Karpas-422 (cell line): Measurements from ENCODE around the gene DND1. TPM values are rescaled to one million over a fixed set of nuclear protein-coding genes. Genes with fewer than 3 reads are reported as not detected.
A peak's percentile ranks its signal among the peaks of the same experiment; 100 is the strongest.
"Not testable (repeated sequence)": the region's sequence is repeated elsewhere in the genome, so short reads cannot be mapped to it uniquely, and the experiment has no call there.

ENCODE experiments used
- DNase-seq: peaks from one replicate; pipeline ENCODE4 v3.0.0-alpha.2; 2015
- H2AFZ ChIP-seq: fragments of 200-600 bp; sonication (generic); 2 replicates; pipeline ENCODE4 v1.6.1; 2014; ENCODE audit warnings: antibody characterized with exemption, low read length, mixed read lengths
- H3K27ac ChIP-seq: fragments of 200-600 bp; sonication (generic); 2 replicates; pipeline ENCODE4 v1.5.1; 2014; ENCODE audit warnings: mild to moderate bottlenecking, low read length, moderate library complexity
- H3K27me3 ChIP-seq: fragments of 200-600 bp; sonication (generic); 2 replicates; pipeline ENCODE4 v1.6.1; 2014; ENCODE audit warnings: low read length, mixed read lengths
- H3K36me3 ChIP-seq: fragments of 200-600 bp; sonication (generic); 2 replicates; pipeline ENCODE4 v1.6.1; 2014; ENCODE audit warnings: low read length, mixed read lengths; ENCODE audit not compliant: insufficient read depth
- H3K4me1 ChIP-seq: fragments of 200-600 bp; sonication (generic); 2 replicates; pipeline ENCODE4 v1.6.1; 2014; ENCODE audit warnings: mild to moderate bottlenecking, low read length, mixed read lengths
- H3K4me2 ChIP-seq: fragments of 200-600 bp; sonication (generic); 2 replicates; pipeline ENCODE4 v1.6.1; 2014; ENCODE audit warnings: low read length, low read depth, mild to moderate bottlenecking; ENCODE audit not compliant: poor library complexity, severe bottlenecking
- H3K4me3 ChIP-seq: fragments of 200-600 bp; sonication (generic); 2 replicates; pipeline ENCODE4 v1.5.1; 2014; ENCODE audit warnings: mild to moderate bottlenecking, antibody characterized with exemption, low read length, mixed read lengths
- H3K79me2 ChIP-seq: fragments of 200-600 bp; sonication (generic); 2 replicates; pipeline ENCODE4 v1.6.1; 2014; ENCODE audit warnings: mild to moderate bottlenecking, low read length, mixed read lengths
- H3K9ac ChIP-seq: fragments of 200-600 bp; sonication (generic); 2 replicates; pipeline ENCODE4 v1.6.0; 2014; ENCODE audit warnings: low read length
- H3K9me2 ChIP-seq: fragments of 200-600 bp; sonication (generic), shearing (Covaris generic); replicated peaks from 2 replicates; pipeline ENCODE4 v1.6.0; 2014; ENCODE audit warnings: mild to moderate bottlenecking, low read length, moderate library complexity; ENCODE audit not compliant: insufficient read depth
- H3K9me3 ChIP-seq: fragments of 300-700, 200-600 bp; sonication (generic); 2 replicates; pipeline ENCODE4 v1.6.1; 2014; ENCODE audit warnings: low read length, mixed read lengths
- H4K20me1 ChIP-seq: fragments of 200-600 bp; sonication (generic); 2 replicates; pipeline ENCODE4 v1.6.1; 2014; ENCODE audit warnings: mild to moderate bottlenecking, antibody characterized with exemption, low read length, low read depth; ENCODE audit not compliant: insufficient read depth
- total RNA-seq: library from RNA; depleted of rRNA; stranded (reverse); fragments of >200 nt; shearing (Covaris generic); gene quantifications from 2 replicates; pipeline ENCODE4 v1.2.3, GENCODE V29; 2014; ENCODE audit warnings: low replicate concordance

DND1 gene
- total RNA-seq, 1 experiment from 2014 or later: 0.71 TPM

- H3K9me3 ChIP-seq, H3K4me3 ChIP-seq, H4K20me1 ChIP-seq, H2AFZ ChIP-seq, H3K9ac ChIP-seq, H3K4me2 ChIP-seq, H3K9me2 ChIP-seq, H3K79me2 ChIP-seq, H3K27me3 ChIP-seq, H3K4me1 ChIP-seq, DNase-seq, H3K27ac ChIP-seq: not testable (repeated sequence)
- peaks cover 16% of the 10 kb centered on the region for H3K36me3 ChIP-seq
These were observed 35.4 kb upstream of the DND1 start for GRCh38 chr5:140708787-140709186.

- Histone ChIP-seq H3K9ac (no peak overlapping the region), H3K4me1 (peaks cover 7% of the 10 kb centered on the region), H3K9me3 (no peaks in the 10 kb centered on the region), H3K36me3 (peaks cover 22% of the 10 kb centered on the region), H3K79me2 (no peaks in the 10 kb centered on the region), H3K27ac (no peak overlapping the region), H3K9me2 (no peaks in the 10 kb centered on the region), H2AFZ (no peak overlapping the region), H3K27me3 (no peaks in the 10 kb centered on the region), H3K4me3 (no peak overlapping the region), H4K20me1 (no peaks in the 10 kb centered on the region), H3K4me2 (no peak overlapping the region)
- DNase-seq: no peak
These were observed 34.4 kb upstream of the DND1 start for GRCh38 chr5:140707812-140708211.

GRCh38 chr5:140700177-140701144 lies 27.1 kb upstream of the DND1 start, which contains the start of gene ZMAT2:
Gene ZMAT2, plus strand, starts transcription at chr5:140700447. Its CDS starts 14 bp downstream, at chr5:140700461.
- H3K27me3 ChIP-seq: no peaks in the 10 kb centered on the region
- DNase-seq: peak; percentile 95
- H3K9me3 ChIP-seq: no peaks in the 10 kb centered on the region
- H3K36me3 ChIP-seq: peaks cover 68% of the 10 kb centered on the region
- no peaks in the 10 kb centered on the region for H3K9me2 ChIP-seq
- peak within 1 kb of the TSS; percentile 63 for H3K4me2 ChIP-seq
- peak within 1 kb of the TSS; percentile 62 for H3K9ac ChIP-seq
- no peak within 1 kb of the TSS for H2AFZ ChIP-seq
- no peak within 1 kb of the TSS for H3K27ac ChIP-seq
- peaks cover 15% of the 10 kb centered on the region for H3K79me2 ChIP-seq
- peak within 1 kb of the TSS; percentile 75 for H3K4me3 ChIP-seq
- H3K4me1 ChIP-seq: peaks cover 7% of the 10 kb centered on the region
- H4K20me1 ChIP-seq: no peaks in the 10 kb centered on the region

- H3K27me3 ChIP-seq: no peaks in the 10 kb centered on the region
- no peak overlapping the region for H3K9ac ChIP-seq
- peaks cover 40% of the 10 kb centered on the region for H3K79me2 ChIP-seq
- no peaks in the 10 kb centered on the region for H3K9me2 ChIP-seq
- no peak overlapping the region for H3K4me3 ChIP-seq
- H3K9me3 ChIP-seq: no peaks in the 10 kb centered on the region
- H4K20me1 ChIP-seq: no peaks in the 10 kb centered on the region
- no peak overlapping the region for H3K27ac ChIP-seq
- no peak overlapping the region for H3K4me2 ChIP-seq
- H3K36me3 ChIP-seq: peaks cover 58% of the 10 kb centered on the region
- no peak overlapping the region for H2AFZ ChIP-seq
- H3K4me1 ChIP-seq: peaks cover 16% of the 10 kb centered on the region
- DNase-seq: no peak
These were observed 23.6 kb upstream of the DND1 start for GRCh38 chr5:140696891-140697492.

- no peaks in the 10 kb centered on the region for H3K27me3 ChIP-seq
- H3K9ac ChIP-seq: no peak overlapping the region
- no peak overlapping the region for H2AFZ ChIP-seq
- no peak for DNase-seq
- H3K36me3 ChIP-seq: peaks cover 46% of the 10 kb centered on the region
- no peak overlapping the region for H3K27ac ChIP-seq
- no peaks in the 10 kb centered on the region for H3K9me3 ChIP-seq
- H3K79me2 ChIP-seq: peaks cover 51% of the 10 kb centered on the region
- H4K20me1 ChIP-seq: no peaks in the 10 kb centered on the region
- peaks cover 20% of the 10 kb centered on the region for H3K4me1 ChIP-seq
- no peak overlapping the region for H3K4me3 ChIP-seq
- H3K9me2 ChIP-seq: no peaks in the 10 kb centered on the region
- no peak overlapping the region for H3K4me2 ChIP-seq
These were observed 20.9 kb upstream of the DND1 start for GRCh38 chr5:140694276-140694675.

GRCh38 chr5:140690941-140691924 lies 17.9 kb upstream of the DND1 start, which contains the start of the genes HARS1 and HARS2:
Gene HARS1, minus strand, starts transcription at chr5:140691370. Its CDS starts 66 bp downstream, at chr5:140691304.
Gene HARS2, plus strand, starts transcription at chr5:140691455. Its CDS starts 194 bp downstream, at chr5:140691649.
- Histone ChIP-seq H3K9ac (peak within 1 kb of the TSS; percentile 88), H3K4me3 (peak within 1 kb of the TSS; percentile 88), H3K4me2 (peak within 1 kb of the TSS; percentile 91), H4K20me1 (no peaks in the 10 kb centered on the region), H3K27me3 (no peaks in the 10 kb centered on the region), H3K79me2 (peaks cover 62% of the 10 kb centered on the region), H3K9me3 (no peaks in the 10 kb centered on the region), H2AFZ (peak within 1 kb of the TSS; percentile 93; the same call in 1 of the 2 replicates), H3K4me1 (peaks cover 20% of the 10 kb centered on the region), H3K27ac (peak within 1 kb of the TSS; percentile 56), H3K9me2 (no peaks in the 10 kb centered on the region), H3K36me3 (peaks cover 34% of the 10 kb centered on the region; the same call in 1 of the 2 replicates)
- peak; percentile 97 for DNase-seq

- peaks cover 20% of the 10 kb centered on the region for H3K4me1 ChIP-seq
- H3K79me2 ChIP-seq: peaks cover 62% of the 10 kb centered on the region
- H3K27ac ChIP-seq: no peak overlapping the region
- no peaks in the 10 kb centered on the region for H3K9me3 ChIP-seq
- H3K4me2 ChIP-seq: peak overlapping the region; percentile 91
- H3K9me2 ChIP-seq: no peaks in the 10 kb centered on the region
- DNase-seq: no peak
- peaks cover 26% of the 10 kb centered on the region; the same call in 1 of the 2 replicates for H3K36me3 ChIP-seq
- H3K4me3 ChIP-seq: peak overlapping the region; percentile 88
- H3K27me3 ChIP-seq: no peaks in the 10 kb centered on the region
- H3K9ac ChIP-seq: peak overlapping the region; percentile 88
- H4K20me1 ChIP-seq: no peaks in the 10 kb centered on the region
- H2AFZ ChIP-seq: no peak overlapping the region
These were observed 17.1 kb upstream of the DND1 start for GRCh38 chr5:140690376-140690932.
